Suppressor macrophage treated with lipopolysaccharide for 4 hours (primary cell): ENCODE results near the gene SLC17A1.
"Not testable (repeated sequence)": the region's sequence is repeated elsewhere in the genome, so short reads cannot be mapped to it uniquely, and the experiment has no call there.

ENCODE experiments used
- DNase-seq: peaks from one replicate; pipeline ENCODE4 v3.0.0-alpha.2; 2020

Gene SLC17A1

GRCh38 chr6:25755483-25755882 lies 76.4 kb downstream of the SLC17A1 start:
- DNase-seq, result no peak

- DNase-seq, result no peak
Observed at GRCh38 chr6:25754535-25754934, 77.3 kb downstream of the SLC17A1 start, which contains the start of gene SLC17A4. SLC17A4 (plus strand) TSS chr6:25754742; CDS start chr6:25761963, 7,221 bp downstream.

GRCh38 chr6:25753079-25753478 lies 78.8 kb downstream of the SLC17A1 start:
- DNase-seq, result no peak

- no peak for DNase-seq
Observed at GRCh38 chr6:25750906-25751305, 80.9 kb downstream of the SLC17A1 start.

- DNase-seq, result no peak
Observed at GRCh38 chr6:25749837-25750236, 82.0 kb downstream of the SLC17A1 start.

- not testable (repeated sequence) for DNase-seq
Observed at GRCh38 chr6:25748601-25749517, 83.0 kb downstream of the SLC17A1 start.

- DNase-seq, result no peak
Observed at GRCh38 chr6:25748049-25748448, 83.8 kb downstream of the SLC17A1 start.

- no peak for DNase-seq
Observed at GRCh38 chr6:25747477-25747876, 84.4 kb downstream of the SLC17A1 start.

GRCh38 chr6:25746968-25747367 lies 84.9 kb downstream of the SLC17A1 start:
- no peak for DNase-seq

- no peak for DNase-seq
Observed at GRCh38 chr6:25745836-25746235, 86.0 kb downstream of the SLC17A1 start.

- no peak for DNase-seq
Observed at GRCh38 chr6:25743868-25744267, 88.0 kb downstream of the SLC17A1 start.

- no peak for DNase-seq
Observed at GRCh38 chr6:25735261-25735660, 96.6 kb downstream of the SLC17A1 start.
